Adipocyte (in vitro differentiated cells): ENCODE measurements around the gene C1orf141.
"Not testable (repeated sequence)": the region's sequence is repeated elsewhere in the genome, so short reads cannot be mapped to it uniquely, and the experiment has no call there.

Experiments
- DNase-seq: peaks from one replicate; pipeline ENCODE4 v3.0.0-alpha.2; 2015; ENCODE audit warnings: low read depth
- H3K27me3 ChIP-seq: replicated peaks from 2 replicates; pipeline ENCODE4 v1.7.0; 2013; ENCODE audit warnings: mild to moderate bottlenecking, low read length, moderate library complexity; ENCODE audit not compliant: control insufficient read depth, insufficient read depth
- H3K36me3 ChIP-seq: 2 replicates; pipeline ENCODE4 v1.7.0; 2013; ENCODE audit warnings: low read length, mild to moderate bottlenecking, moderate library complexity; ENCODE audit not compliant: control insufficient read depth, insufficient read depth, severe bottlenecking
- H3K4me1 ChIP-seq: 2 replicates; pipeline ENCODE4 v1.7.0; 2013; ENCODE audit warnings: mild to moderate bottlenecking, low read length, moderate library complexity; ENCODE audit not compliant: control insufficient read depth, insufficient read depth
- H3K4me3 ChIP-seq: 2 replicates; pipeline ENCODE4 v1.7.0; 2013; ENCODE audit warnings: mild to moderate bottlenecking, low read length, moderate library complexity
- H3K9ac ChIP-seq: 2 replicates; pipeline ENCODE4 v1.7.0; 2013; ENCODE audit warnings: mild to moderate bottlenecking, low read length, moderate library complexity
- H3K9me3 ChIP-seq: 2 replicates; pipeline ENCODE4 v1.7.0; 2013; ENCODE audit warnings: mild to moderate bottlenecking, low read length, moderate library complexity; ENCODE audit not compliant: control insufficient read depth

The C1orf141 gene

GRCh38 chr1:67084765-67085318 lies 49.9 kb downstream of the C1orf141 start:
- Histone ChIP-seq H3K9ac (no peak overlapping the region), H3K4me3 (no peak overlapping the region), H3K36me3 (no peaks in the 10 kb centered on the region), H3K4me1 (no peaks in the 10 kb centered on the region), H3K9me3 (peaks cover 7% of the 10 kb centered on the region), H3K27me3 (no peaks in the 10 kb centered on the region)
- DNase-seq, result no peak

- H3K9ac ChIP-seq, result no peak overlapping the region
- no peak for DNase-seq
- no peaks in the 10 kb centered on the region for H3K4me1 ChIP-seq
- H3K9me3 ChIP-seq, result peaks cover under 1% of the 10 kb centered on the region
- no peaks in the 10 kb centered on the region for H3K27me3 ChIP-seq
- H3K36me3 ChIP-seq, result no peaks in the 10 kb centered on the region
- H3K4me3 ChIP-seq, result no peak overlapping the region
Observed at GRCh38 chr1:67078291-67078690, 56.5 kb downstream of the C1orf141 start.

- peaks cover 7% of the 10 kb centered on the region for H3K9me3 ChIP-seq
- no peak overlapping the region for H3K4me3 ChIP-seq
- H3K27me3 ChIP-seq, result no peaks in the 10 kb centered on the region
- H3K4me1 ChIP-seq, result no peaks in the 10 kb centered on the region
- no peak overlapping the region for H3K9ac ChIP-seq
- no peak for DNase-seq
- no peaks in the 10 kb centered on the region for H3K36me3 ChIP-seq
Observed at GRCh38 chr1:67077593-67077992, 57.2 kb downstream of the C1orf141 start.

GRCh38 chr1:67072749-67073148 lies 62.0 kb downstream of the C1orf141 start:
- H3K36me3 ChIP-seq, result no peaks in the 10 kb centered on the region
- DNase-seq, result no peak
- peaks cover 9% of the 10 kb centered on the region for H3K9me3 ChIP-seq
- no peaks in the 10 kb centered on the region for H3K4me1 ChIP-seq
- no peak overlapping the region for H3K4me3 ChIP-seq
- no peak overlapping the region for H3K9ac ChIP-seq
- H3K27me3 ChIP-seq, result no peaks in the 10 kb centered on the region

- DNase-seq, H3K27me3 ChIP-seq, H3K9me3 ChIP-seq, H3K9ac ChIP-seq, H3K4me3 ChIP-seq, H3K36me3 ChIP-seq, H3K4me1 ChIP-seq: not testable (repeated sequence)
Observed at GRCh38 chr1:67067655-67068054, 67.1 kb downstream of the C1orf141 start.

GRCh38 chr1:67062412-67062811 lies 72.4 kb downstream of the C1orf141 start:
- H3K27me3 ChIP-seq, result no peaks in the 10 kb centered on the region
- no peaks in the 10 kb centered on the region for H3K9me3 ChIP-seq
- no peak overlapping the region for H3K4me3 ChIP-seq
- H3K36me3 ChIP-seq, result no peaks in the 10 kb centered on the region
- H3K4me1 ChIP-seq, result peaks cover 28% of the 10 kb centered on the region
- H3K9ac ChIP-seq, result no peak overlapping the region
- no peak for DNase-seq

- H3K27me3 ChIP-seq, result no peaks in the 10 kb centered on the region
- H3K4me1 ChIP-seq, result peaks cover 28% of the 10 kb centered on the region
- no peak overlapping the region for H3K4me3 ChIP-seq
- H3K9ac ChIP-seq, result no peak overlapping the region
- H3K9me3 ChIP-seq, result no peaks in the 10 kb centered on the region
- DNase-seq, result no peak
- no peaks in the 10 kb centered on the region for H3K36me3 ChIP-seq
Observed at GRCh38 chr1:67061266-67061665, 73.5 kb downstream of the C1orf141 start.

- no peaks in the 10 kb centered on the region for H3K27me3 ChIP-seq
- H3K9ac ChIP-seq, result no peak overlapping the region
- H3K4me1 ChIP-seq, result peaks cover 28% of the 10 kb centered on the region
- H3K4me3 ChIP-seq, result no peak overlapping the region
- H3K36me3 ChIP-seq, result no peaks in the 10 kb centered on the region
- peak; percentile 97 for DNase-seq
- H3K9me3 ChIP-seq, result no peaks in the 10 kb centered on the region
Observed at GRCh38 chr1:67060811-67061218, 74.0 kb downstream of the C1orf141 start.

- H3K4me1 ChIP-seq, result peaks cover 28% of the 10 kb centered on the region
- no peak overlapping the region for H3K9ac ChIP-seq
Observed at GRCh38 chr1:67059346-67059745, 75.4 kb downstream of the C1orf141 start.

GRCh38 chr1:67058761-67059160 lies 76.0 kb downstream of the C1orf141 start:
- DNase-seq, result no peak
- Histone ChIP-seq H3K9me3 (no peaks in the 10 kb centered on the region), H3K27me3 (no peaks in the 10 kb centered on the region), H3K9ac (no peak overlapping the region), H3K4me3 (no peak overlapping the region), H3K4me1 (peaks cover 28% of the 10 kb centered on the region), H3K36me3 (no peaks in the 10 kb centered on the region)

More at GRCh38 chr1:67059346-67059745, 75.4 kb downstream of the C1orf141 start:
- peak; percentile 54 for DNase-seq
- Histone ChIP-seq H3K4me3 (no peak overlapping the region), H3K9me3 (no peaks in the 10 kb centered on the region), H3K27me3 (no peaks in the 10 kb centered on the region), H3K36me3 (no peaks in the 10 kb centered on the region)

GRCh38 chr1:67058242-67058641 lies 76.5 kb downstream of the C1orf141 start:
- H3K4me1 ChIP-seq, result peaks cover 28% of the 10 kb centered on the region
- H3K27me3 ChIP-seq, result no peaks in the 10 kb centered on the region
- no peak for DNase-seq
- H3K9me3 ChIP-seq, result no peaks in the 10 kb centered on the region
- H3K36me3 ChIP-seq, result no peaks in the 10 kb centered on the region
- H3K4me3 ChIP-seq, result no peak overlapping the region
- H3K9ac ChIP-seq, result no peak overlapping the region
